SH-SY5Y (cell line): ENCODE data around the gene LRRC8D.

Experiments
- GATA2 ChIP-seq: IDR thresholded peaks from 2 replicates; pipeline ENCODE4 v1.6.1; 2011; ENCODE audit warnings: mild to moderate bottlenecking, low read depth, low read length
- GATA3 ChIP-seq: IDR thresholded peaks from 2 replicates; pipeline ENCODE4 v1.6.1; 2011; ENCODE audit warnings: low read depth, mild to moderate bottlenecking, low read length, moderate library complexity

- TF ChIP-seq GATA3 (no peak), GATA2 (no peak)
Measured at GRCh38 chr1:89946532-89946931, 125.7 kb downstream of the LRRC8D start.
